Measurements from ENCODE around the gene ZNF576.
"Not testable (repeated sequence)": the region's sequence is repeated elsewhere in the genome, so short reads cannot be mapped to it uniquely, and the experiment has no call there.

Gene ZNF576

GRCh38 chr19:43595999-43596841 lies at the start of gene ZNF576, which contains the start of gene IRGQ:
TSS of gene ZNF576 (plus strand) at chr19:43596595. CDS start at chr19:43597109, 514 bp downstream.
TSS of gene IRGQ (minus strand) at chr19:43596134. CDS start at chr19:43595338, 796 bp downstream.
- peak; percentile 98 for DNase-seq (ENCODE audit: low read depth)

- DNase-seq (ENCODE audit: low read depth) = not testable (repeated sequence)
These were observed 48.5 kb upstream of the ZNF576 start for GRCh38 chr19:43547926-43548325.

DNA sequence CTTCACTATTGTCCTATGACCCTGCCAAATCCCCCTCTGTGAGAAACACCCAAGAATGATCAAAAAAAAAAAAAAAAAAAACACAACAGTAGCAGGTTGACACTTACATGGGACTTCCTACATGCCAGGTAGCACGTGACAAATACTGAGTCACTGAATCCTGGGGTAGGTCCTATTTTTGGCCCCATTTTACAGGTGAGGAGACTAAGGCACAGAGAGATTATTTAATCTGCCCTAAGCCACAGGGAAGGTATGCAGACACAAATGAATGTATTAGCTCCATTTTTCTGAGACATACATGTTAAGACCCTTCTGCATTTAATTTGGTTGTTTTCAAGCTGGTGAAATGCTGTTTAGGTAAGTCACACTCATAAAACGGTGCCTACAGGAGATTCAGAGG lies 47.7 kb upstream of the ZNF576 start:
- no peak for DNase-seq (ENCODE audit: low read depth)

DNA sequence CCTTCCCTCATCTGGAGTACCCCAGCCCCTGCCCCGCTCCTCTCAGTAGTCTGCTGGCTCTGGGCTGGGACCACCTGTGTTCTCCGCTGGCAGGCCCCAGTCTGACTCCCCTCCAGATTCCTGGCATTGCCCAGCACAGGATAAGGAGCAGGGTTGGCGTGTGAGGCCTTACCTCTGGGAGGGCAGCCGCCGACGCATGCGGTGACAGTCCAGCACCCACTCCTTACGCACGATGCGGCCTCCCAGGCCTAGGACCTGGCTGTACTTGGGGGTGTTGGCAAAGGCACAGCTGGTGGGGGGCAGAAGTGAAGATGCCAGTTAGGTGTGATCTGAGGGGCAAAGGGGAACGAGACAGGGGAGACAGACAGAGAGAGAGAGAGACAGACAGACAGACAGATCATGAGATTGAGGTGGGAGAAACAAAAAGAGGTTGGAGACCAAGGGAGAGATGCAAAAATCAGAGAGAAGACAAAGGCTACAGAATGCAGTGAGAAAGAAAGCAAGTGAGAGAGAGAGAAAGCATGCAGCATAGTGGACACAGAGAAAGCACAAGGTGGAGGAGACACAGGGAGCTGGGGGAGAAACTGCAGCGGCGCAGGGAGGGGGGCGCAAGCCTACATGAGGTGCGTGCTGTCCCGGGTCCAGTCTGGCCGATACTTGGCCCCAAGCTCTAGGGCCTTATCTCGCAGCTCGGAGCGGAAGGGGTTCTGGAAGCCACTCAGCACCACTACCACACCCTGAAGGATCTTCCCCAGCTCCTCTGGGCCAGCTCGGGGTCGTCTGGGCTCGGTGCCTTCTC lies 44.8 kb upstream of the ZNF576 start:
- no peak for DNase-seq (ENCODE audit: low read depth)

DNA sequence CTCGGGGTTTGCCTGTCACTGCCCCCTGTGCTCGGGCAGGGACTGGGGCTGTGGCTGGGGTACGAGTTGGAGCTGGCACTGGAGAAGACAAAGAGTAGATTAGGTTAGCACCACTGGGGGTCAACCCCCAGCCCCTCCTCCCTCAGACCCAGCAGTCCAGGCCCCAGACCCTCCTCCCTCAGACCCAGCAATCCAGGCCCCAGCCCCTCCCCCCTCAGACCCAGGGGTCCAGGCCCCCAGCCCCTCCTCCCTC lies 44.3 kb upstream of the ZNF576 start:
- no peak for DNase-seq (ENCODE audit: low read depth)

DNA sequence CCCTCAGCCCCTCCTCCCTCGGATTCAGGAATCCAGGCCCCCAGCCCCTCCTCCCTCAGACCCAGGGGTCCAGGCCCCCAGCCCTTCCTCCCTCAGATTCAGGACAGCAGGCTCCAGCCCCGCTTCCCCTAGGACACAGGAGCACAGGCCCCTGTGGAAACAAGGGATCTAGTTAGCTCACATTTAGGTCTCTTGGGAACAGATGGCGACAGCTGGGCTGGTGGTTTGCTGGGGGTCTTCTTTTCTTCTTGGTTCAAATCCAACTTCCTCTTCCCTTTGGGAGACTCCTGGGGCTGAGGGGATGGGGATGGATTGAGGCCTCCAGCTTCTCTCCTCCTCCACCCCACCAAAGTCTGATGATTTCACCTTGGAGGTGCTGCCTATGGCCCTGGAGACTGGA lies 43.8 kb upstream of the ZNF576 start:
- no peak for DNase-seq (ENCODE audit: low read depth)

- no peak for DNase-seq (ENCODE audit: low read depth)
These were observed 42.7 kb upstream of the ZNF576 start for GRCh38 chr19:43553656-43554055.

DNA sequence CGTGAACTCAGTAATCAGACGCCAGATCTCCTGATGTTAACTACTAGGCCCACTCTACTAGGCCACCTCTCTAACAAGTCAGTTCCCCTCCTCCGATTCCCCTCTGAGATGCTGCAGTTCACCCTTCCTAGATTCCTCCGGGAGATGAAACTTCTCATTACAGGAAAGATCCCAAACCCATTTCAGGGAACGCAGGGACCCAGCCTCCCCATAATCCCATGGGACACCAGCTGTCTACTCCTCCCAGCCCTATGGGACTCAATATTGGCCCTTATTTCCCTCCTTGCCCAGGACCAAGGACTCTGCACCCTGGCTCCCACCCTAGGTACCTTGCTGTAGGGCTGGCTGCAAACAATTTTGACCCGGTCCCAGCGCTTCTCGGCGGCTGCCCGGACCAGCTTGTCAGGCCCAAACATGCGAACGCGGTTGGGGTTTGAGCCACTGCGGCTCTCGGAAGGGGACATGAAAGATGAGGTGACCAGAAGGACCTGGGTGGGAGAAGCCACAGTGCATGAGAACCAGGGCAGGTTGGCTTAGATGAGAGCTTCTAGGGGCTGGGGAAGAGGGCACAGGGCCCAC lies 42.0 kb upstream of the ZNF576 start:
- DNase-seq (ENCODE audit: low read depth) = no peak

DNA sequence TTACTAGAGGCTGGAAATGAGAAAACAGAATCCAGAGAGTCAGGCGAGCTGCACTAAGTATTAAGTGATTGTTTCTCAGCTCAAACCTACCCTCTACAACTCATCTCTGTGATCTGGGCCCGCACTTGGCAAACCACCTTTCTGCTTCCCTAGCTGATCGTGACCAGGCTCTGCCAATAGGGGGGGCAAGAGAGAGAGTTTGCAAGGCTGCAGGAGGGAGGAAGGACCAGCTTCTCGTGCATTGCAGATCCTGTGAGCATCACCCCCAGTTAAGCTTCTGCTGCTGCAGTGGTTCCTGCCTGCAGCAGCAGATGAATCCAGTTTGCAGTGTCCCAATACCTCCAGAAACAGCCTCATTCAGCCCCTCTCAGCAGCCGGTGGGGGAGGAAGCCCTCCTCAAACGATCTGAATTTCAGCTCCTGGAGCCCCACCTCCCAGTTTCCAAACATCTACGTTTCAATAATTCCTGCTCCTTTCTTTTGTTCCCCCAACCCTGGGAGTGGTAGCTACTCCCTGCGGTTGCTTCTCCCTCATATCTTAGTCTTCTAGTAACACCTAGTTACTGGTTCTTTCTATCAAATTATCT lies 41.1 kb upstream of the ZNF576 start:
- peak; percentile 57 for DNase-seq (ENCODE audit: low read depth)

DNA sequence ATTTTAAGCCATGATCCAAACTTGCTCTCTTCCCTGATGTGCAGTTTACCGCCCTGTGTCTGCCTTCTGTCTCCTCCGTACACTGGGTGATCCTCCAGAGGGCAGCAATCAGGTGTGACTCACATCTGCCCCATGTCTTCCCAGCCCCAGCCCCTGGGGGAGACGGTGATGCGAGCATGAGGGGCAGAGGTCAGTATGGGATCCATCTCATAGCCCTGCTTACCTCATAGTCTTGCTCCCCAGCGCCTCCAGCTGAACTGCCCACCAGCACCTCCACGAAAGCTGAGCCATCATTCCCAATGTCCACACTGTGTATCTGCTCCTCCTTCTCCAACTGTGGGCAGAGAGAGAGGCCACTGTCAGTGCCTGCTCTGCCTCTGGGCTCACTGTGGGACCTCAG lies 35.7 kb upstream of the ZNF576 start:
- DNase-seq (ENCODE audit: low read depth) = no peak

DNA sequence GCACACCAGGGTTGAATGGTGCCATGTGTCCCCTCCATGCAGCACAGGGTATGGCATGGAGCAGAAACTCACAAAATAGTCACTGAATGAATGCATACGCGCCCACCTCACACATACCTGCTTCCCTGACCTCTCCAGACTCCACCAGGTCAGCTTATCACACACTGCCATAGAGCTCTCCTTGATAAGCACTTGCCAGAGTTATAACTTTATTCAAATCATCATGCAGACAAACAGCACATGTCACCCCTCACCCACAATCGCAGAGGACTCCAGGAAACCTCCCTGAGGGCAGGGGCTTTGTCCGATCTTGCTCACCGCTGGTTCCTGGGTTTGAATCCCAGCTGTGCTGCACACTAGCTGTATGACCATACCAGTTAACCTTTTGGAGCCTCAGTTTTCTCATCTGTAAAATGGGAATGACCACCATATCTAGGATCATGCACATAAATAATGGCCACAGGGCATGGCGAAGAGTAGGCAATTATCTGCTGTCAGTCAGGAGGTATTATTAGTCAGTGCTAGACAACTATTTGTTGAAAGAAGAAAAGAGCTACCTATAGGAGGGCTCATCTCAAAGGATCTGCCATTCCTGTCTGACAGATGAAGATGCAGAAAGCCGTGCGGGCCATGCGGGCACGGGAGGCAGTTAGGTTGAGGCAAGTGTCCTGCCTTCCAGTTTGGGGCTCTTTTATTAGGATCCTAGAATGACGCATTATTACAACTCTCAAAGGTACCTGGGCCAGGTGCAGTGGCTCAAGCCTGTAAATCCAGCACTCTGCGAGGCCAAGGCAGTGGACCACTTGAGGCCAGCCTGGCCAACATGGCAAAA lies 35.0 kb upstream of the ZNF576 start:
- DNase-seq (ENCODE audit: low read depth) = no peak

GRCh38 chr19:43562226-43562697 lies 34.1 kb upstream of the ZNF576 start:
- no peak for DNase-seq (ENCODE audit: low read depth)

DNA sequence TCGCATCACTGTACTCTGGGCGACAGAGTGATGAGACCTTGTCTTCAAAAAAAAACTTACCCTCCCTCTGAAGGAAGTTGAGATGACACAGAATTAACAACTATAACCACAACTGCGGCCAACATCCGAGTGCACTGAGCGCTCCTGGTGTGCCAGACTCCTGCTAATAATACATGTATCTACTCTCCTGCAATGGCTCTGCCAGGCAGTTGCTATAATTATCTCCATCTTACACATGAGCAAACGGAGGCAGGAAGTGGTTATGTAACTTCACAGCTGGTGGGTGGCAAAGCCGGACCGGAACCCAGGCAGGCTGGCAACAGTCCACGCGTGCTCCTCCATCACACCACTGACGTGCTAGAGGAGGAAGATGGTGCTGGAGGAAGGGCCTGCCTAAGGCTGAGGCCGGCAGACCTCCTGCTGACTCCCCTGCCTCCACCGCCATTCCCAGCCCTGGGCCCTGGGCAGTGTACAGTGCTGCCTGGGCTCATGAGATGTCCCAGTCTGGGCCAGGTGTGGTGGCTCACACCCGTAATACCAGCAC lies 33.6 kb upstream of the ZNF576 start:
- DNase-seq (ENCODE audit: low read depth) = peak; percentile 66

DNA sequence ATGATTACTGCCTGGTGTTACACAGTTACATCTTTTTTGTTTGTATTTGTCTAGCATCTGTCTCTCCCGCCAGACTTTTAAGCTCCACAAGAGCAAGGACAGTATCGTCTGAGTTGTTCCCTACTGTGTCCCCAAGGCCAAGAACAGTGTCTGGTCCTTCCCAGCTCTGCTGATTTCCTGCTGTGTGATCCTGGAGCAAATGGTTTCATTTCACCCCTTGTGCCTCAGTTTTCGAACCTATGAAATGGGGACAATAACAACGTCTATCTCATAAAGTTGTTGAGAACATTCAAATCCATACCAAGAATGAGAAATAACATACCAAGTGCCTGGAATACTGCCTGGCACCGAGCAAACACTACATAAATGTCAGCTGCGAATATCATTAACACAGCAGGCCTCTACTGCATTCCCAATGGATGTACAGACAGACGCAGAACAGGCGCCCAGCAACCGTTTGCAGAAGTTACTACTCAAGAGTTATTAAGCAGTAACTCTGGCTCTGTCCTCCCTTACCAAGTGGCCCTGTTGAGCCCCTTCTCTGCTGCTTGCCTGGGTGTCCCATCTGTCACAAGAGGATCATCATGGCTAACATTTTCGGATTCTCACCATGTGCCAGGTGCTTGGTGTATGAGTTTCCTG lies 32.5 kb upstream of the ZNF576 start:
- no peak for DNase-seq (ENCODE audit: low read depth)

DNA sequence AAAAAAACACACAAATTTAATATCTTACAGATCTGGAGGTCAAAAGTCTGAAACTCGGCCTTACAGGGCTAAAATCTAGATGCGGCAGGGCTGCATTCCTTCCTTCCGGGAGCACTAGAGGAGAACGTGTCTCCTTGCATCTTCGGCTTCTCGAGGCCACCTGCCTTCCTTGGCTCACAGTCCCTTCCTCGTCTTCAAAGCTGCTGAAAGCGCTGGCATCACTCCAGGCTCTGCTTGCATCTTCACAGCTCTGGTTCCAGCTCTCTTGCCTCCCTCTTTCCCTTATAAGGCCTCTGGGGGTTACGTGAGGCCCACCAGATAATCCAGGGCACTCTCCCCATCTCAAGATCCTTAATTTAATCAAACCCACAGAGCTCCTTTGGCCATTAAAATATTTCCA lies 31.6 kb upstream of the ZNF576 start:
- no peak for DNase-seq (ENCODE audit: low read depth)

DNA sequence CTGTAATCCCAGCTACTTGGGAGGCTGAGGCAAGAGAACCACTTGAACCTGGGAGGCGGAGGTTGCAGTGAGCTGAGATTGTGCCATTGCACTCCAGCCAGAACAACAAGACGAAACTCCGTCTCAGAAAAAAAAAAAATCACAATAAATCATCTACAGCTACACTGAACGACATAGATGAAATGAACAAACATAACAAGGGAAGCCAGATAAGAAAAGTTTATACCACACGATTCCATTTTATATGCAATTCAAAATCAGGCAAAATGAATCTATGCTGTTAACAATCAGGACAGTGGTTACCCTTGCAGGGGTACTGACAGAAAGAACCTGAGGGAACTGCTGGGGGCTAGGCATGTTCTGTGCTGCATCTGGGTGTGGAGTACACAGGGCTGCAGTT lies 26.7 kb upstream of the ZNF576 start:
- DNase-seq (ENCODE audit: low read depth) = no peak

GRCh38 chr19:43570174-43570791 lies 26.1 kb upstream of the ZNF576 start:
- DNase-seq (ENCODE audit: low read depth) = no peak

- DNase-seq (ENCODE audit: low read depth) = no peak
These were observed 24.2 kb upstream of the ZNF576 start for GRCh38 chr19:43572171-43572588.

DNA sequence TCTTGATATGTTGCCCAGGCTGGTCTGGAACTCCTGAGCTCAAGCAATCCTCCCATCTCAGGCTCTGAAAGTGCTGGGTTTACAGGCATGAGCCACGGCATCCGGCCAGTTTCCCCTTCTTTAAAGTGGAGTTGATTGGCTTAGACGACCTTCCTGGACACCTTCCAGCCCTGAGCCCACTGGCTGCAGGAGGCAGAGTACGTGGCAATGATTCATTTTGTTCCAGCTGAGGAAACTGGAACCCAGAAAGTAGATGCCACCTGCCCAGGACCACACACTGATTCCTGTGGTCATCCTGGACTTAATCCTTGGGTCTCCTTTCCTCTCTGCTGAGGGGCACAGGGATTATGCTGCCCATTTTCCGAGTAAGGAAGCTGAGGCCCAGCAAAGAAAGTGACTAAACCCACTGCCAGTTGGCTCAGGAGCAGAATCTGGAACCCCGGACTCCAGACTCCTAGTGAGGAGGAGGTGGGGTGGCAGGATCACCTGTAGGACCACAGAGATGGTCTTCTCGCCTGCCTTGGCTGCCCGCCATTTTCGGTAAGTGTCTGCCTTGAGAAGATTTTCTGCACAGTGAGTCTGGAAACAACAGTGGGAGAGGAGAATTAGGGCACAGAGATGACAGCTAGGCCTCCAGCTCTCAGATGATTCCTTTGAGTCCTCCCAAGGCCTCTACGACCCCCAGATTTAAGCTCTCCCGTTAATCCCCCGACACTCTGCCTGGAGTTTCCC lies 21.8 kb upstream of the ZNF576 start:
- no peak for DNase-seq (ENCODE audit: low read depth)
